IPS DF 19.7 (cell line): ENCODE results near the gene ASCC3.
"Not testable (repeated sequence)": the region's sequence is repeated elsewhere in the genome, so short reads cannot be mapped to it uniquely, and the experiment has no call there.

Experiments
- DNase-seq: peaks from one replicate; pipeline ENCODE4 v3.0.0-alpha.2; 2013; ENCODE audit warnings: low read depth, low spot score

The ASCC3 gene

GRCh38 chr6:100889351-100889750 is 8.2 kb upstream of the ASCC3 start:
- no peak for DNase-seq

GRCh38 chr6:100886076-100886475 is 4.9 kb upstream of the ASCC3 start:
- DNase-seq = no peak

GRCh38 chr6:100883347-100883746 is 2.2 kb upstream of the ASCC3 start:
- no peak for DNase-seq

GRCh38 chr6:100881707-100882040 is 545 bp upstream of the ASCC3 start:
- no peak for DNase-seq

- DNase-seq = no peak
Measured at GRCh38 chr6:100880149-100880852, 828 bp downstream of the ASCC3 start.

- DNase-seq = no peak
Measured at GRCh38 chr6:100879317-100879716, 1.8 kb downstream of the ASCC3 start.

- no peak for DNase-seq
Measured at GRCh38 chr6:100877851-100878250, 3.3 kb downstream of the ASCC3 start.

GRCh38 chr6:100876251-100876650 is 4.9 kb downstream of the ASCC3 start:
- DNase-seq = no peak

GRCh38 chr6:100865525-100865924 is 15.6 kb downstream of the ASCC3 start:
- DNase-seq = no peak

- DNase-seq = no peak
Measured at GRCh38 chr6:100862063-100862462, 19.1 kb downstream of the ASCC3 start.

GRCh38 chr6:100856146-100856545 is 25.0 kb downstream of the ASCC3 start:
- DNase-seq = no peak

- no peak for DNase-seq
Measured at GRCh38 chr6:100851819-100852218, 29.3 kb downstream of the ASCC3 start.

GRCh38 chr6:100850174-100850573 is 31.0 kb downstream of the ASCC3 start:
- DNase-seq = no peak

GRCh38 chr6:100846276-100846675 is 34.9 kb downstream of the ASCC3 start:
- DNase-seq = no peak

- no peak for DNase-seq
Measured at GRCh38 chr6:100845676-100846075, 35.5 kb downstream of the ASCC3 start.

- no peak for DNase-seq
Measured at GRCh38 chr6:100839419-100839818, 41.7 kb downstream of the ASCC3 start.

GRCh38 chr6:100838011-100838410 is 43.1 kb downstream of the ASCC3 start:
- DNase-seq = no peak

- DNase-seq = no peak
Measured at GRCh38 chr6:100833972-100834574, 47.1 kb downstream of the ASCC3 start.

GRCh38 chr6:100829077-100829595 is 52.0 kb downstream of the ASCC3 start:
- DNase-seq = not testable (repeated sequence)

- no peak for DNase-seq
Measured at GRCh38 chr6:100823041-100823440, 58.1 kb downstream of the ASCC3 start.

- DNase-seq = no peak
Measured at GRCh38 chr6:100818066-100818465, 63.1 kb downstream of the ASCC3 start.

GRCh38 chr6:100810015-100810414 is 71.1 kb downstream of the ASCC3 start:
- no peak for DNase-seq

- no peak for DNase-seq
Measured at GRCh38 chr6:100809346-100809745, 71.8 kb downstream of the ASCC3 start.
